B cell (primary cell): Measurements from ENCODE around the gene PTPRG.

Experiments
- CTCF ChIP-seq: fragments of 200-600 bp; IDR thresholded peaks from one replicate; pipeline ENCODE4 v1.8.0; 2022; ENCODE audit warnings: antibody characterized with exemption, mild to moderate bottlenecking
- EZH2 ChIP-seq: IDR thresholded peaks from 2 replicates; pipeline ENCODE4 v1.6.1; 2012; ENCODE audit warnings: borderline replicate concordance, low read depth, mild to moderate bottlenecking, moderate library complexity, low read length; ENCODE audit not compliant: insufficient read depth, poor library complexity, severe bottlenecking

- TF ChIP-seq CTCF, result no peak
- no peak for TF ChIP-seq EZH2
Measured at GRCh38 chr3:61620073-61620472, 58.7 kb downstream of the PTPRG start.
